IMR-90 (cell line): ENCODE data around the gene MBTPS1. TPM values are rescaled to one million over a fixed set of nuclear protein-coding genes. Genes with fewer than 3 reads are reported as not detected.

Source experiments
- ATAC-seq: fragments of 200-7000 bp; cut with Tn5 transposase; 2 replicates; pipeline ENCODE4 v1.9.1; 2020; ENCODE audit warnings: low read depth, mild to moderate bottlenecking, moderate library complexity
- BruUV-seq: library from RNA; stranded (reverse); fragments of 400-500 nt; replicated peaks from 2 replicates; lab custom pipeline; 2021; lab: Mats Ljungman, UMichigan
- CTCF ChIA-PET: fragments of 300-600 bp; formaldehyde crosslinking; extraction: SDS; loops from one replicate; lab custom pipeline; 2021; ENCODE audit warnings: antibody characterized with exemption; lab: Yijun Ruan, JAX
- POLR2A ChIA-PET: fragments of 300-600 bp; sonication (Branson Sonifier 250); formaldehyde crosslinking; loops from one replicate; lab custom pipeline; 2022; ENCODE audit warnings: antibody characterized with exemption; ENCODE audit not compliant: unreplicated experiment; lab: Charles Lee
- DNase-seq: peaks from one replicate; pipeline ENCODE4 v3.0.0; 2013
- H2AFZ ChIP-seq: replicated peaks from 2 replicates; pipeline ENCODE3; 2013; ENCODE audit warnings: low read length, mild to moderate bottlenecking; ENCODE audit not compliant: poor library complexity
- H2AK5ac ChIP-seq: 2 replicates; pipeline ENCODE4 v1.6.1; 2013; ENCODE audit warnings: low read depth, low read length, inconsistent platforms
- H2AK9ac ChIP-seq: replicated peaks from 2 replicates; pipeline ENCODE3; 2013; ENCODE audit warnings: mild to moderate bottlenecking, low read depth, low read length, moderate library complexity; ENCODE audit not compliant: poor library complexity
- H2BK120ac ChIP-seq: 2 replicates; pipeline ENCODE4 v1.6.1; 2013; ENCODE audit warnings: low read depth, low read length, inconsistent platforms
- H2BK15ac ChIP-seq: 3 replicates; pipeline ENCODE4 v1.6.1; 2013; ENCODE audit warnings: low read depth, low read length, inconsistent platforms
- H2BK20ac ChIP-seq: 2 replicates; pipeline ENCODE4 v1.6.1; 2013; ENCODE audit warnings: low read depth, mild to moderate bottlenecking, inconsistent platforms, low read length, moderate library complexity
- H2BK5ac ChIP-seq: 2 replicates; pipeline ENCODE4 v1.6.1; 2013; ENCODE audit warnings: mild to moderate bottlenecking, low read depth, low read length, inconsistent platforms; ENCODE audit not compliant: poor library complexity, severe bottlenecking
- H3K14ac ChIP-seq: replicated peaks from 2 replicates; pipeline ENCODE4 v1.6.1; 2013; ENCODE audit warnings: low read depth, low read length, inconsistent platforms
- H3K18ac ChIP-seq: 2 replicates; pipeline ENCODE4 v1.6.1; 2013; ENCODE audit warnings: low read depth, low read length, control low read depth
- H3K23ac ChIP-seq: 2 replicates; pipeline ENCODE4 v1.6.1; 2013; ENCODE audit warnings: low read depth, low read length, inconsistent platforms
- H3K27ac ChIP-seq: 2 replicates; pipeline ENCODE4 v1.5.1; 2013; ENCODE audit warnings: mild to moderate bottlenecking, control low read depth, low read length; ENCODE audit not compliant: insufficient read depth
- H3K27me3 ChIP-seq: 2 replicates; pipeline ENCODE4 v1.6.1; 2013; ENCODE audit warnings: low read length; ENCODE audit not compliant: control insufficient read depth, insufficient read depth
- H3K36me3 ChIP-seq: 2 replicates; pipeline ENCODE4 v1.6.1; 2013; ENCODE audit warnings: low read length, mixed read lengths; ENCODE audit not compliant: control insufficient read depth, insufficient read depth
- H3K4ac ChIP-seq: 2 replicates; pipeline ENCODE4 v1.6.1; 2013; ENCODE audit warnings: low read depth, low read length, inconsistent platforms
- H3K4me1 ChIP-seq: 2 replicates; pipeline ENCODE4 v1.6.1; 2013; ENCODE audit warnings: low read length, mixed read lengths; ENCODE audit not compliant: control insufficient read depth, insufficient read depth
- H3K4me2 ChIP-seq: 2 replicates; pipeline ENCODE4 v1.6.1; 2013; ENCODE audit warnings: low read depth, mild to moderate bottlenecking, control low read depth, low read length, moderate library complexity
- H3K4me3 ChIP-seq: 2 replicates; pipeline ENCODE4 v1.5.1; 2013; ENCODE audit warnings: low read depth, mild to moderate bottlenecking, control low read depth, low read length, moderate library complexity; ENCODE audit not compliant: insufficient read depth
- H3K56ac ChIP-seq: 2 replicates; pipeline ENCODE4 v1.6.1; 2013; ENCODE audit warnings: low read length, inconsistent platforms; ENCODE audit not compliant: insufficient read depth; ENCODE audit errors: extremely low read depth
- H3K79me1 ChIP-seq, 2 experiments: 2 replicates each; pipeline ENCODE4 v1.6.1; 2013; ENCODE audit warnings: low read length in 2 of 2, inconsistent platforms in 1 of 2, low read depth in 1 of 2
- H3K9ac ChIP-seq: 2 replicates; pipeline ENCODE4 v1.6.1; 2013; ENCODE audit warnings: low read depth, low read length, control low read depth
- H3K9me1 ChIP-seq: 2 replicates; pipeline ENCODE4 v1.6.1; 2013; ENCODE audit warnings: low read length, inconsistent platforms; ENCODE audit not compliant: insufficient read depth
- H3K9me3 ChIP-seq: 2 replicates; pipeline ENCODE4 v1.6.1; 2013; ENCODE audit warnings: low read length; ENCODE audit not compliant: control insufficient read depth, insufficient read depth
- H4K20me1 ChIP-seq: 2 replicates; pipeline ENCODE4 v1.6.1; 2013; ENCODE audit warnings: low read length, inconsistent platforms; ENCODE audit not compliant: insufficient read depth
- H4K5ac ChIP-seq: 2 replicates; pipeline ENCODE4 v1.6.1; 2013; ENCODE audit warnings: mild to moderate bottlenecking, low read depth, low read length, control low read depth
- H4K8ac ChIP-seq, 2 experiments: 2 replicates each; pipeline ENCODE4 v1.6.1; 2013; ENCODE audit warnings: low read depth in 2 of 2, low read length in 2 of 2, control low read depth in 1 of 2, inconsistent platforms in 1 of 2
- H4K91ac ChIP-seq: 2 replicates; pipeline ENCODE4 v1.6.1; 2013; ENCODE audit warnings: low read depth, low read length, inconsistent platforms; ENCODE audit not compliant: insufficient read depth
- CEBPB ChIP-seq: IDR thresholded peaks from 2 replicates; pipeline ENCODE4 v1.6.1; 2012; ENCODE audit warnings: low read depth, low read length, improper control_type of control experiment
- ELK1 ChIP-seq: fragments of 150-350 bp; IDR thresholded peaks from 2 replicates; pipeline ENCODE4 v1.6.1; 2016; ENCODE audit warnings: low read depth, mild to moderate bottlenecking, low read length, moderate library complexity, borderline replicate concordance
- FOS ChIP-seq: fragments of 150-350 bp; IDR thresholded peaks from 2 replicates; pipeline ENCODE4 v1.6.1; 2016; ENCODE audit warnings: low read depth, low read length
- NFE2L2 ChIP-seq: fragments of 150-350 bp; IDR thresholded peaks from 2 replicates; pipeline ENCODE4 v1.6.1; 2016; ENCODE audit warnings: low read depth, mild to moderate bottlenecking, low read length
- POLR2A ChIP-seq: IDR thresholded peaks from 2 replicates; pipeline ENCODE4 v1.6.1; 2012; ENCODE audit warnings: mild to moderate bottlenecking, low read depth, low read length
- RCOR1 ChIP-seq: IDR thresholded peaks from 2 replicates; pipeline ENCODE4 v1.6.1; 2012; ENCODE audit warnings: mild to moderate bottlenecking, low read length, improper control_type of control experiment; ENCODE audit not compliant: insufficient replicate concordance
- WGBS, 2 experiments: methylation state at CpG; one replicate each; pipeline versions ENCODE4 v1.1.5 to v1.1.7; 2013; ENCODE audit warnings: missing lambda C conversion rate in 2 of 2; ENCODE audit not compliant: insufficient read length in 1 of 2; ENCODE audit errors: extremely low coverage in 2 of 2; 5-methylcytosine and 5-hydroxymethylcytosine counted together
- dilution Hi-C: fragments of 300-500 bp; cut with HindIII; formaldehyde crosslinking; loops from one replicate; pipeline ENCODE4 v1.14.3; 2018; ENCODE audit warnings: low sequenced_read_pairs; ENCODE audit not compliant: unreplicated experiment
- in situ Hi-C: fragments of 300-500 bp; cut with MboI; formaldehyde crosslinking; loops from 3 replicates; pipeline ENCODE4 v1.14.3; 2019; ENCODE audit warnings: low sequenced_read_pairs, inconsistent platforms, mixed read lengths
- intact Hi-C: fragments of 100-400 bp; cut with micrococcal nuclease; formaldehyde crosslinking; loops from 2 replicates; pipeline ENCODE4 v1.10.0; 2022
- polyA plus RNA-seq, 3 experiments: library from polyadenylated mRNA; depleted of rRNA; stranded (reverse); fragments of >200 nt; gene quantifications; 2 replicates each; pipeline ENCODE4 v1.2.3, GENCODE V29; 2012; ENCODE audit warnings: low replicate concordance in 1 of 3
- total RNA-seq: library from RNA; depleted of rRNA; stranded (reverse); fragments of >200 nt; gene quantifications from 2 replicates; pipeline ENCODE4 v1.2.3, GENCODE V29; 2012

The MBTPS1 gene
- total and polyA plus RNA-seq, 2 of the 4 experiments (the other 2 are of a cell fraction): 59.0 to 70.4 TPM

GRCh38 chr16:84138824-84139627 lies 22.3 kb upstream of the MBTPS1 start:
- H2AK5ac ChIP-seq: peak overlapping the region; percentile 15; the same call in 1 of the 2 replicates
- H2BK120ac ChIP-seq: no peak overlapping the region
- H3K4ac ChIP-seq: peak overlapping the region; percentile 45
- peak overlapping the region; percentile 25 for H2AFZ ChIP-seq
- no peak overlapping the region for H3K56ac ChIP-seq
- H3K27me3 ChIP-seq: no peaks in the 10 kb centered on the region
- no peaks in the 10 kb centered on the region for H3K9me3 ChIP-seq
- TF ChIP-seq NFE2L2 (no peak), CEBPB (no peak), POLR2A (no peak), ELK1 (no peak), FOS (no peak), RCOR1 (no peak)
- H4K20me1 ChIP-seq: peaks cover 23% of the 10 kb centered on the region; the same call in 1 of the 2 replicates
- H4K8ac ChIP-seq: peak overlapping the region in 1 of 2 experiments; percentile 61; a peak in 2 of 4 replicates
- peak overlapping the region; percentile 33 for H2AK9ac ChIP-seq
- peaks cover 27% of the 10 kb centered on the region for H3K4me1 ChIP-seq
- in situ Hi-C loops: no loop called here
- H3K9me1 ChIP-seq: peaks cover 20% of the 10 kb centered on the region
- CTCF ChIA-PET: no interaction called here
- no peak overlapping the region; the same call in 1 of the 2 replicates for H4K5ac ChIP-seq
- H3K4me3 ChIP-seq: no peak overlapping the region
- no peaks in the 10 kb centered on the region for H3K36me3 ChIP-seq
- H2BK5ac ChIP-seq: no peak overlapping the region
- ATAC-seq (peak; percentile 30; the same call in 1 of the 2 replicates), DNase-seq (peak; percentile 52)
- peak overlapping the region; percentile 39; the same call in 1 of the 2 replicates for H2BK20ac ChIP-seq
- dilution Hi-C loops: no loop called here
- H3K18ac ChIP-seq: no peak overlapping the region
- peak overlapping the region; percentile 25; the same call in 1 of the 2 replicates for H3K4me2 ChIP-seq
- BruUV-seq: no TSS peak
- peak overlapping the region; percentile 62 for H4K91ac ChIP-seq
- H3K23ac ChIP-seq: peak overlapping the region; percentile 45
- no peak overlapping the region for H2BK15ac ChIP-seq
- no peak overlapping the region for H3K27ac ChIP-seq
- H3K14ac ChIP-seq: peak overlapping the region; percentile 69; the same call in 1 of the 2 replicates
- intact Hi-C loops: no loop called here
- H3K79me1 ChIP-seq: peaks cover 28 to 75% of the 10 kb centered on the region in 2 experiments
- H3K9ac ChIP-seq: no peak overlapping the region
- POLR2A ChIA-PET: no interaction called here
- WGBS, 2 experiments: 79% methylated on average over 3 of the region's 14 CpGs; no CpG with 5 or more reads in 1 of the 2 experiments
